G401.6 (cell line): ENCODE data around the gene MTX1.
A peak's percentile ranks its signal among the peaks of the same experiment; 100 is the strongest.
"Not testable (repeated sequence)": the region's sequence is repeated elsewhere in the genome, so short reads cannot be mapped to it uniquely, and the experiment has no call there.

Experiments
- FAIRE-seq: peaks from 2 replicates; lab custom pipeline; 2012; peaks lifted over from hg19 to GRCh38; lab: Jason Lieb, UNC

MTX1 gene

DNA sequence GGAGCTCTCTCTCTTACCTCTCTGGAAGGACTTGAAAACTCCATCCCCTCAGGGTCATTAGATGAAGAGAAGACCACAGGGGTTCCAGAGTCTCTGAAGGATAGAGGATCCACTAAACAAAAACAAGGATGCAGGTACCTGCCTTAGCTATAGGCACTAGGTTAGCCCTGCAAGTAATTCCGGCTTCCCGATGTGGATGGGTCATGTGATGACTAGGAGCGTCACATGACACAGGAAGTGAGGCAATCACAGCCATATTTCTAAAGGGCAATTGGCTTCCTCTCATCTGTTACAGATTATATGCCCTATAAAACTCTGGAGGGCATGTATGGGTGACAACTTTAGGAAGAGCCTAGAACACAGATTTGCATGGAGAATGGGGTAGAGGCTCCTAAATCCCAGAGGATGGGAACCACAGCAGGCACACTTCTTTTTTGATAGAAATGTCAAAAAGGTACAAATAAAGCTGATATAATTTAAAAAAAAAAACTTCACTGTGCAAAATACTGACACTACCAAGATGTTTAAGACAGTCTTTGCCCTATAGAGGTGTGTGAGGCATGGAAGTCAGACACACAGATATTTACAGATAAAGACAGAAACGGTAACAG lies 32.7 kb downstream of the MTX1 start:
- peak; percentile 46 for FAIRE-seq

GRCh38 chr1:155241841-155242264 lies 33.4 kb downstream of the MTX1 start:
- no peak for FAIRE-seq

DNA sequence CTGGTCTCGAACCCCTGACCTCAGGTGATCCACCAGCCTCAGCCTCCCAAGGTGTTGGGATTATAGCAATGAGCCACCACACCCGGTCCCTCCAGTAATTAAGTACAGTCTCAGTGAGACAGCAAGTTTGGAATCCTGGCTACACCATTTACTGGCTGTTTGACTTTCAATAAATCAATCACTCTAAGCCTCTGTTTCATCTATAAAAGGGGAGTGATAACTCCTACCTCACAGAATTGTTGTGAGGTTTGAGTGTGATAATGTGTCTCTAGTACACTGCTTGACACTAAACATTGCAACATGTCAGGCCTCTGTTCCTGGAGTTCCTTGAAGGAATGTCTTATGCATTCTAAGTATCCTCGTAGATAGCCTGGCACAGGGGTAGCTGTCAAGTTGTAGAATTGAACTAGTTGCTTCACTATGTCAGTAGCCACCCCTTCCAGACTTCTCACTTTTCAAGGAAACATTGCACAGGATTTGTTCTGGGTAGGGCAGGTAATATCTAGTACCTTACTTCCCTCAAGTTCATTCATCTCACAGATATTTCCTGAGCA lies 34.4 kb downstream of the MTX1 start:
- FAIRE-seq: no peak

DNA sequence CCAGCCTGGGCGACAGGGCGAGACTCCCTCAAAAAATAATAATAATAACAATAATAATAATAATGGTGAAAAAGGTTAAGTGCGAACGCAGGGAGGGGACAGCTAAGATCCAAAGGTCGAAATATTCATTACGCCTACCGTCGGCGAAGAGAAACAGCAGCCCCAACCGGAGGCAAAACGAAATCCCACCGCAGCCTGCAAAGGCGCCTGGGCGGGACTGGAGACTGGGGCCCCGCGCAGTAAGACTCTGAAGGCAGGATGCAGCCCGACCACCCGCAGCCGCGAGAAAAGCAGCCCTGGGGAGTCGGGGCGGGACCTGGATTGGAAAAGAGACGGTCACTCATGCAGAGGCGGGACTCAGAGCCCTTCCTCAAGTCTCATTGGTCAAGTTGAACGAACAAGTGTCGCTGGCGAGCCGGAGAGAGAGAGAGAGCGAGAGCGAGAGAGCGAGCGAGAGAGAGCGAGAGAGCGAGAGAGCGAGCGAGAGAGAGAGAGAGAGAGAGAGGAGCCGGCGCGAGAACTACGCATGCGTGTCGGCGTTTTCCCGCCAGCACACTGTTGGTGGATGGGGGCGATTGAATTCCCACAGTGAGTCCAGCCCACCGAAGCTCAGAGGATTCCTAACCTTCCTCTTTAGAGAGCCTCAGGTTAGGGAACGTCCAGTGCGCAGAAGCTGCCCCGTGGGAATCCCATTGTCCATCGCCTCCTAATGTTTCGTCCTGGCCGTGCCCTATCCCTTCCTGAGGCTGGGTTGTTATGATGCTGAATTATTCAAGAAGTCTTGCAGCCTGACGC lies 36.1 kb downstream of the MTX1 start:
- peak; percentile 91 for FAIRE-seq

DNA sequence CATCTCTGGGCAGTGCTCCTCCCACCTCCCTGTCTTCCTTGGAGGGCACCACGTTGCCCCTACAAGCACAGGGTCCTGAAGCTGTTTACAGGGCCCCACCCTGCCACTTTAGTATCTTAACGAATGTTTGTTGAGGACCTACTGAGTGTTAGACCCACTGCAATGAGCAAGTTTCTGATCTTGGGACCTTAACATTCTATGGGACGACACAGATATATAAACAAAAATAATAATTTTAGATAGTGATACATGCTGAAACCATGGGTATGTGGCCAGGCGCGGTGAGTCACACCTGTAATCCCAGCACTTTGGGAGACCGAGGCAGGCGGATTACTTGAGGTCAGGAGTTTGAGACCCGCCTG lies 36.6 kb downstream of the MTX1 start:
- FAIRE-seq: no peak

DNA sequence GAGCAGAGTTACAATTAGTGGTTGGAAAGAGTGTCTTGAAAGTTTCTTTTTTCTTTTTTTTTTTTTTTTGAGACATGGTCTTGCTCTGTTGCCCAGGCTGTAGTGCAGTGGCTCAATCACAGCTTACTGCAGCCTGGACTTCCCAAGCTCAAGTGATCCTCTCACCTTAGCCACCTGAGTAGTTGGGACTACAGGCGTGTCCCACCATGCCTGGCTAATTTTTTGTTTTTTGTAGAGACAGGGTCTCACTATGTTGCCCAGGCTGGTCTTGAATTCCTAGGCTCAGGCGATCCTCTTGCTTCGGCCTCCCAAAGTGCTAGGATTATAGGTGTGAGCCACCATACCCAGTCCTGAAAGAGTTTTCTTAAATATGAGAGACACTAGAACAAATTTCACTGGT lies 38.3 kb downstream of the MTX1 start:
- not testable (repeated sequence) for FAIRE-seq

GRCh38 chr1:155247667-155248553 lies 39.4 kb downstream of the MTX1 start:
- no peak for FAIRE-seq

DNA sequence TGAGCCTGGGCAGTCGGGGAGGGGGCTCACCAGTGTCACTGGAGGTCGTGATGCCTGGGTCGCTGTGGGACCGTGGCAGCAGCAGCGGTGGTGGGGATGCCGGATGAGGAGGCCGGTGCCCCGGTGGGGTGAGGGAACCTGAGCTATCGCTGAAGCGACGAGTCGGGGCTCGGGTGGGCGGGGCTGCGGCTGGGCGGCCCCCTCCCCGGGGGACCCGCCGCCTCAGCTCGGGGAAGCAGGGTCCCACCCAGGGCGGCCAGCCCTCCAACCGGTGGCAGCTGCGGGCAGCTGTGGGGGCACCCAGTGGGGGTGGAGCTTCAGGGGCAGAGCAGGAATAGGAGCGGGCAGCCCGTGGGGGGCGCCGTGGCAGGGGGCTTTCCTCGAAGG lies 41.7 kb downstream of the MTX1 start:
- no peak for FAIRE-seq

DNA sequence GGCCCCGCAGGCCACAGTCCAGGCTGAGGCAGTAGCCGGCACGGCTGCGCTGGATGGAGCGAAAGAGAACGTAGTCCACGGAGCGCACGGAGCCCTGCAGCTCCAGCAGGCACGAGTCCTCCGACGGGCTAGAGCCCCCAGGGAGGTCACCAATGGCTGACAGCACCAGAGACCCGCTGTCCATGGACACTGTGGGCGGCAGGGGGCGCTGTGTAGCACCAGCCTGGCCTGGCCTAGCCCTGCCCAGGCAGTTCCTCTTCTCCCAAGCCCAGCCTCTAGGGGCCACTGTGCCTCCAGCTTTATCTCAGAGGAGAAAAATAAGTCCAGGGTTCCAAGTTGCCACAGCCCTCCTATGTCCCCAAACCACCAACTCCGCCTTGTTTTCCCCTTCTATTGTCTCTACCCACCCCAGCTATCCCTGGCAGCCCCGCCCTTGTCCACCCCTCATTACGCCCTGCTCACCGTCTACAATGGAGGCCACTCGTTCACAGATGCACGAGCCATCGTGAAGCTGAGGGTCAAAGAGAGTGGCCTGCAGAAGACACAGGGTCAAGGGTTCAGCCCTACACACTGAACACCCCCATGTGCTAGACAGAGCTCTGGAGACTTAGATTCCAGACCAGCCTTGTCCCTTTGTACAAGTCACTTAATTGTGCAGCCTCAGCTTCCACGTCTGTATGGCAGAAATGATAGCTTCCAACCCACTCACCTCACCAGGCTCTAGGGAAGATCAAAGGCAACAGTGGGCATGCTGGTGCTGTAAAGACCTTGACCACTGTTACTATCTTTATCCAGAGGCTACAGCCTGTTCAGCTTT lies 42.3 kb downstream of the MTX1 start:
- peak; percentile 82 for FAIRE-seq

- FAIRE-seq: no peak
Measured at GRCh38 chr1:155251566-155251965, 43.1 kb downstream of the MTX1 start.

GRCh38 chr1:155253208-155253607 lies 44.7 kb downstream of the MTX1 start:
- no peak for FAIRE-seq

GRCh38 chr1:155253797-155254196 lies 45.3 kb downstream of the MTX1 start:
- FAIRE-seq: no peak

GRCh38 chr1:155254228-155254713 lies 45.8 kb downstream of the MTX1 start:
- no peak for FAIRE-seq

GRCh38 chr1:155254714-155255242 lies 46.3 kb downstream of the MTX1 start:
- no peak for FAIRE-seq

GRCh38 chr1:155255243-155256007 lies 46.9 kb downstream of the MTX1 start, which contains the start of gene ENTREP3:
Gene ENTREP3, minus strand, starts transcription at chr1:155255483. Its CDS starts 606 bp downstream, at chr1:155254877.
- FAIRE-seq: peak; percentile 90

- no peak for FAIRE-seq
Measured at GRCh38 chr1:155256058-155256852, 47.8 kb downstream of the MTX1 start.

DNA sequence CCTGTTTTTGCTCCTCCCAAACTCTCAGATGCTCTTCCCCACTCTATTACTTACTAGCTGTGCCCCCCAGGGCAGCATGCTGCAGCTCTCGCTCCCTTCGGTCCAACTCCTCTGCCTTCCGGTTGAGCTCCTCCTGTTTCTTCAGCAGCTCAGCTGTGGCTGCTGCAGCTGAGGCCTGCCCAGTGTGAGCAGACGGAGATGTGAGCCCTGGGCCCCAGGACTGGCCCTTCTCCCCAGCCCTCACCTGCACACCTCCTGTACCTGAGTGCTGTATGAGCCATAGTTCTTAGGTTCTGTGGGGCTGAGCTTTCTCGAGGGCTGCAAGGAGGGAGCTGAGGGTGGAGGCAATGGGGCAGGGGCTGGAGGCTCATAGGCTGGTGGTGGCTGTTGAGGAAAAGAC lies 51.8 kb downstream of the MTX1 start:
- FAIRE-seq: no peak

- no peak for FAIRE-seq
Measured at GRCh38 chr1:155261493-155261851, 53.0 kb downstream of the MTX1 start.

GRCh38 chr1:155261852-155262673 lies 53.6 kb downstream of the MTX1 start, which contains the start of gene SCAMP3:
Gene SCAMP3, minus strand, starts transcription at chr1:155262360. Its CDS starts 209 bp downstream, at chr1:155262151.
- FAIRE-seq: peak; percentile 97
